Mesothelial cell of epicardium (in vitro differentiated cells): Measurements from ENCODE around the gene SLC7A14. TPM values are rescaled to one million over a fixed set of nuclear protein-coding genes. Genes with fewer than 3 reads are reported as not detected.
A peak's percentile ranks its signal among the peaks of the same experiment; 100 is the strongest.

Source experiments
- DNase-seq, 2 experiments: peaks; one replicate each; pipeline ENCODE4 v3.0.0; 2021; ENCODE audit warnings: low spot score in 2 of 2; ENCODE audit not compliant: unreplicated experiment in 2 of 2
- H3K27ac Mint-ChIP-seq: 2 replicates; pipeline ENCODE4 v1.8.0; 2021; ENCODE audit warnings: mixed read lengths
- H3K27me3 Mint-ChIP-seq: 2 replicates; pipeline ENCODE4 v1.8.0; 2021; ENCODE audit warnings: low read depth, mixed read lengths
- H3K36me3 Mint-ChIP-seq: 2 replicates; pipeline ENCODE4 v1.8.0; 2021; ENCODE audit warnings: mixed read lengths
- H3K4me1 Mint-ChIP-seq: 2 replicates; pipeline ENCODE4 v1.8.0; 2021; ENCODE audit warnings: mixed read lengths
- H3K4me3 Mint-ChIP-seq: 2 replicates; pipeline ENCODE4 v1.8.0; 2021; ENCODE audit warnings: mild to moderate bottlenecking, moderate library complexity, mixed read lengths
- H3K9me3 Mint-ChIP-seq: 2 replicates; pipeline ENCODE4 v1.8.0; 2021; ENCODE audit warnings: mixed read lengths
- CTCF ChIP-seq: fragments of 200-600 bp; sonication (generic); IDR thresholded peaks from one replicate; pipeline ENCODE4 v1.5.0; 2021; ENCODE audit warnings: antibody characterized with exemption; ENCODE audit not compliant: unreplicated experiment
- microRNA-seq: library from miRNA; unstranded; fragments of <30 nt; microRNA quantifications from one replicate; pipeline ENCODE4 v1.2.0, GENCODE V29; 2021; ENCODE audit warnings: inconsistent platforms, mixed read lengths
- total RNA-seq: library from RNA; stranded (reverse); gene quantifications from 3 replicates; pipeline ENCODE4 v1.2.1, GENCODE V29; 2021

The SLC7A14 gene
- total RNA-seq, 1 donor from 2014 or later = 6.6 TPM

DNA sequence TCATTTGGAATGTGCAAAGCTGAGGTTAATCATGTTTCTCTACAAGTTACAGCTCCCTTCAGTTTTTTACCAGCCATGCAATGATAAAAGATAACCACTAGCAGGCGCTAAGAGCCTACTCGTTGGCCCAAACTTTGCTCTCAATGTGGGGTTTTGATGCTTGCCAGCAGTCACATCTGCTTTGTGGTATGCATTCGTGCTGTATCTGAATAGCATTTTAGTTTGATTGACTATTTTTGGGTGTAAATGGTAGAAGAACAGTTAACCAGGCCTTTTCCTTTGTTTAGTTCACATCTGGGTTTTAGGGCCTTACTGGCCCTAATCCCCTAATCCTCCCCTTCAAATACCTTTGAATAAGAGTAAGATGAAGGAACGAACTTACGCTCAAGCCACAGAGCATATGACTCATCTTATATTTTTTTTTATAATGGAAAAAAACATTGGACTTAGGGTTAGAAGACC, 171.6 kb downstream of the SLC7A14 start:
- Mint-ChIP-seq H3K27me3 (no peaks in the 10 kb centered on the region), H3K9me3 (no peaks in the 10 kb centered on the region), H3K36me3 (peaks cover 4% of the 10 kb centered on the region), H3K4me1 (peaks cover 45% of the 10 kb centered on the region), H3K27ac (peak overlapping the region; percentile 83), H3K4me3 (no peak overlapping the region)
- TF ChIP-seq CTCF = peak; percentile 92
- DNase-seq = no peak

DNA sequence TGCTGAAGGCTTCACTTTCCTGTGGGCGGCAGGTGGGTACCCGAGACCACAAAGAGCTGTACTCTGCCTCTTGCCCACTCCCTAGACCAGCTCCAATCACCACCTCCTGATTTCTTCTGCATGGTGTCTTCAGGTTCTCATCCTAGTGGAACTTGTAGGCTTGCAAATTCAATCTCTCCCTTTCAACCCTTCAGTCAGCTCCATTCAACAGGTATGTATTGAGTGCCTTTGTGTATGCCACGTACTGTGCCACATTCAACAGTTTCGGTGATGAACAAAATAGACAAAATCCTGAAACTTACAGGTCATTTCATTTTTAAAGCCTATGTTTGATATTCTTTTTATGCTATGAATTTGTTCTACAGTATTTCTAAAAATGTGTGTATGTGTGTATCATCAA, 172.6 kb downstream of the SLC7A14 start:
- no peaks in the 10 kb centered on the region for H3K27me3 Mint-ChIP-seq
- no peaks in the 10 kb centered on the region for H3K9me3 Mint-ChIP-seq
- TF ChIP-seq CTCF = no peak
- peaks cover 2% of the 10 kb centered on the region for H3K36me3 Mint-ChIP-seq
- no peak overlapping the region for H3K4me3 Mint-ChIP-seq
- DNase-seq = no peak
- H3K4me1 Mint-ChIP-seq = peaks cover 44% of the 10 kb centered on the region
- H3K27ac Mint-ChIP-seq = peak overlapping the region; percentile 27

DNA sequence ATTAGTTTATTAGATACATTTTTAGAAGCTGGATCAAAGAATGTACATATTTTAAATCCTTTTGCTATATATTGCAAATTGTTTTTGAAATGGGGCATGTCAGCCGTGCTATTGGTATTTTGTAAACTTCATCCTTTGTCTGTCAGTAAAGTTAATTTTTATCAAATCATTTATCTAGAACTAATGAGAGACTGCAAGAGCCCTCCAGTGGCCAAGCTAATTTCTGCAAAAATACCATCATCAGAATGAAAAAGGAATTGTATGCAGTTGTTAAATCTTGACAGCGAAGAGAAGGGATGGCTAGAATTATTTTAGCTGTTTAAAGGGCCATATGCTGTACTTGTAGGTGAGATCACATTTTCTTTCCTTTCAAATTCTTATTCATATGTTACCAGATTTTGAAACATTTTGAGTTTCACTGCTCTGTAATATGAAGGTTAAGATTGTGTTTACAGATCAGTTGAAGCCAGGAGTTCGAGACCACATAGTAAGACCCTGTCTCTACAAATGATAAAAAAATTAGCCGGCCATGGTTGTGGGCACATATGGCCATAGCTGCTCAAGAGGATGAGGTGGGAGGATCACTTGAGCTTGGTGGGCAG, 175.3 kb downstream of the SLC7A14 start:
- Mint-ChIP-seq H3K27me3 (no peaks in the 10 kb centered on the region), H3K4me1 (peaks cover 22% of the 10 kb centered on the region), H3K4me3 (no peak overlapping the region), H3K36me3 (no peaks in the 10 kb centered on the region), H3K27ac (no peak overlapping the region), H3K9me3 (peaks cover 2% of the 10 kb centered on the region)
- TF ChIP-seq CTCF = peak; percentile 30
- DNase-seq = no peak

Small RNAs within 50 kb of the gene (microRNA-seq; reads per million reads assigned to microRNA genes)
- not detected for gene MIR6828

Other genes with a start within 250 kb of the SLC7A14 start
- gene SKIL, start 228.4 kb downstream of the SLC7A14 start, total RNA-seq = 323 to 328 TPM (median 325 TPM) in 3 replicates
- gene CLDN11, start 167.2 kb downstream of the SLC7A14 start, total RNA-seq = 153 to 168 TPM (median 164 TPM) in 3 replicates